HEK293 (cell line): ENCODE data around the gene KRT13.

Experiments used
- AEBP2 ChIP-seq: fragments of 450-650 bp; formaldehyde crosslinking; IDR thresholded peaks from 2 replicates; pipeline ENCODE4 v1.5.1; 2016; ENCODE audit warnings: missing biosample characterization, missing genetic modification characterization, borderline replicate concordance
- BCL11A ChIP-seq: fragments of 450-650 bp; formaldehyde crosslinking; IDR thresholded peaks from 2 replicates; pipeline ENCODE4 v1.5.1; 2016; ENCODE audit warnings: low read depth, missing biosample characterization, missing genetic modification characterization
- GLIS1 ChIP-seq: fragments of 450-650 bp; formaldehyde crosslinking; IDR thresholded peaks from 2 replicates; pipeline ENCODE4 v1.5.1; 2016; ENCODE audit warnings: missing biosample characterization, missing genetic modification characterization
- GLIS2 ChIP-seq: fragments of 450-650 bp; formaldehyde crosslinking; IDR thresholded peaks from 2 replicates; pipeline ENCODE4 v1.5.1; 2016; ENCODE audit warnings: missing biosample characterization, missing genetic modification characterization
- HIC1 ChIP-seq: fragments of 450-650 bp; formaldehyde crosslinking; IDR thresholded peaks from 2 replicates; pipeline ENCODE4 v1.5.1; 2016; ENCODE audit warnings: missing biosample characterization, missing genetic modification characterization
- HOXD13 ChIP-seq: sonication (generic); formaldehyde crosslinking; IDR thresholded peaks from 2 replicates; pipeline ENCODE4 v1.8.0; 2022; ENCODE audit warnings: missing genetic modification reagents, borderline replicate concordance
- IKZF3 ChIP-seq: fragments of 450-650 bp; IDR thresholded peaks from 2 replicates; pipeline ENCODE4 v1.5.0; 2018; ENCODE audit warnings: missing biosample characterization, mild to moderate bottlenecking, missing genetic modification characterization, moderate library complexity
- INSM2 ChIP-seq: fragments of 450-650 bp; formaldehyde crosslinking; IDR thresholded peaks from 2 replicates; pipeline ENCODE4 v1.5.1; 2016; ENCODE audit warnings: missing biosample characterization, missing genetic modification characterization
- KLF10 ChIP-seq: fragments of 450-650 bp; IDR thresholded peaks from 2 replicates; pipeline ENCODE4 v1.5.1; 2018; ENCODE audit warnings: missing biosample characterization, mild to moderate bottlenecking, missing genetic modification characterization
- KLF17 ChIP-seq: fragments of 450-650 bp; formaldehyde crosslinking; IDR thresholded peaks from 2 replicates; pipeline ENCODE4 v1.5.1; 2016; ENCODE audit warnings: missing biosample characterization, missing genetic modification characterization
- KLF7 ChIP-seq: fragments of 450-650 bp; formaldehyde crosslinking; IDR thresholded peaks from 2 replicates; pipeline ENCODE4 v1.5.1; 2016; ENCODE audit warnings: missing biosample characterization, missing genetic modification characterization, borderline replicate concordance
- OSR2 ChIP-seq: fragments of 450-650 bp; formaldehyde crosslinking; IDR thresholded peaks from 2 replicates; pipeline ENCODE4 v1.5.1; 2016; ENCODE audit warnings: missing biosample characterization, missing genetic modification characterization
- RBAK ChIP-seq: fragments of 450-650 bp; formaldehyde crosslinking; IDR thresholded peaks from 2 replicates; pipeline ENCODE4 v1.5.1; 2016; ENCODE audit warnings: missing biosample characterization, missing genetic modification characterization
- TSHZ1 ChIP-seq: fragments of 450-650 bp; formaldehyde crosslinking; IDR thresholded peaks from 2 replicates; pipeline ENCODE4 v1.5.1; 2016; ENCODE audit warnings: missing biosample characterization, missing genetic modification characterization, borderline replicate concordance
- YY2 ChIP-seq: fragments of 450-650 bp; formaldehyde crosslinking; IDR thresholded peaks from 2 replicates; pipeline ENCODE4 v1.5.1; 2016; ENCODE audit warnings: missing biosample characterization, missing genetic modification characterization
- ZBTB21 ChIP-seq: fragments of 450-650 bp; formaldehyde crosslinking; IDR thresholded peaks from 2 replicates; pipeline ENCODE4 v1.5.1; 2017; ENCODE audit warnings: missing biosample characterization, missing genetic modification characterization
- ZBTB48 ChIP-seq: fragments of 450-650 bp; formaldehyde crosslinking; IDR thresholded peaks from 2 replicates; pipeline ENCODE4 v1.5.1; 2016; ENCODE audit warnings: missing biosample characterization, missing genetic modification characterization
- ZBTB8A ChIP-seq: fragments of 450-650 bp; formaldehyde crosslinking; IDR thresholded peaks from 2 replicates; pipeline ENCODE4 v1.5.1; 2016; ENCODE audit warnings: missing biosample characterization, missing genetic modification characterization
- ZFP69B ChIP-seq: fragments of 450-650 bp; formaldehyde crosslinking; IDR thresholded peaks from 2 replicates; pipeline ENCODE4 v1.5.1; 2016; ENCODE audit warnings: missing biosample characterization, missing genetic modification characterization
- ZNF10 ChIP-seq: fragments of 450-650 bp; formaldehyde crosslinking; IDR thresholded peaks from 2 replicates; pipeline ENCODE4 v1.5.1; 2017; ENCODE audit warnings: missing biosample characterization, missing genetic modification characterization
- ZNF140 ChIP-seq: fragments of 450-650 bp; formaldehyde crosslinking; IDR thresholded peaks from 2 replicates; pipeline ENCODE4 v1.5.1; 2016; ENCODE audit warnings: missing biosample characterization, missing genetic modification characterization
- ZNF266 ChIP-seq: fragments of 450-650 bp; formaldehyde crosslinking; IDR thresholded peaks from 2 replicates; pipeline ENCODE4 v1.5.1; 2016; ENCODE audit warnings: missing biosample characterization, missing genetic modification characterization, low read depth
- ZNF335 ChIP-seq: fragments of 450-650 bp; formaldehyde crosslinking; conservative IDR thresholded peaks from 2 replicates; pipeline ENCODE4 v1.5.1; 2016; ENCODE audit warnings: missing biosample characterization, missing genetic modification characterization
- ZNF423 ChIP-seq: fragments of 450-650 bp; formaldehyde crosslinking; IDR thresholded peaks from 2 replicates; pipeline ENCODE4 v1.5.1; 2016; ENCODE audit warnings: missing biosample characterization, missing genetic modification characterization
- ZNF473 ChIP-seq: fragments of 450-650 bp; formaldehyde crosslinking; IDR thresholded peaks from 2 replicates; pipeline ENCODE4 v1.5.1; 2017; ENCODE audit warnings: missing biosample characterization, missing genetic modification characterization
- ZNF623 ChIP-seq: fragments of 450-650 bp; formaldehyde crosslinking; IDR thresholded peaks from 2 replicates; pipeline ENCODE4 v1.5.1; 2016; ENCODE audit warnings: missing biosample characterization, missing genetic modification characterization
- ZNF629 ChIP-seq: fragments of 450-650 bp; formaldehyde crosslinking; IDR thresholded peaks from 2 replicates; pipeline ENCODE4 v1.5.1; 2017; ENCODE audit warnings: missing biosample characterization, missing genetic modification characterization
- ZNF768 ChIP-seq: fragments of 450-650 bp; formaldehyde crosslinking; IDR thresholded peaks from 2 replicates; pipeline ENCODE4 v1.5.1; 2018; ENCODE audit warnings: missing biosample characterization, mild to moderate bottlenecking, missing genetic modification characterization
- ZNF777 ChIP-seq: fragments of 450-650 bp; formaldehyde crosslinking; IDR thresholded peaks from 2 replicates; pipeline ENCODE4 v1.5.1; 2017; ENCODE audit warnings: missing biosample characterization, missing genetic modification characterization, borderline replicate concordance
- ZNF785 ChIP-seq: fragments of 450-650 bp; formaldehyde crosslinking; IDR thresholded peaks from 2 replicates; pipeline ENCODE4 v1.5.1; 2016; ENCODE audit warnings: missing biosample characterization, missing genetic modification characterization
- ZSCAN30 ChIP-seq: fragments of 450-650 bp; IDR thresholded peaks from 2 replicates; pipeline ENCODE4 v1.5.1; 2018; ENCODE audit warnings: missing biosample characterization, mild to moderate bottlenecking, missing genetic modification characterization, moderate library complexity

KRT13 gene

GRCh38 chr17:41513168-41513547, 7.7 kb upstream of the KRT13 start (continued):
- TF ChIP-seq ZNF777 (tag by site-specific recombination) (no peak), ZBTB8A (tag by site-specific recombination) (no peak; the same call in 1 of the 2 replicates), ZSCAN30 (tag by site-specific recombination) (peak; percentile 62; the same call in 1 of the 2 replicates), ZNF266 (no peak), AEBP2 (tag by site-specific recombination) (no peak), BCL11A (peak; percentile 54; the same call in 1 of the 2 replicates), GLIS2 (tag by site-specific recombination) (peak; percentile 60), ZFP69B (tag by site-specific recombination) (peak; percentile 49; the same call in 1 of the 2 replicates), ZBTB48 (no peak), KLF10 (peak; percentile 80), HIC1 (tag by site-specific recombination) (no peak), ZNF473 (tag by site-specific recombination) (no peak), RBAK (tag by site-specific recombination) (no peak), OSR2 (tag by site-specific recombination) (peak; percentile 70; the same call in 1 of the 2 replicates), ZNF629 (tag by site-specific recombination) (peak; percentile 90), ZNF423 (peak; percentile 97), KLF17 (tag by site-specific recombination) (peak; percentile 96), INSM2 (tag by site-specific recombination) (no peak), ZBTB21 (tag by site-specific recombination) (no peak), YY2 (tag by site-specific recombination) (no peak), IKZF3 (tag by site-specific recombination) (peak; percentile 95), GLIS1 (tag by site-specific recombination) (peak; percentile 96), ZNF335 (peak; percentile 75), ZNF768 (tag by site-specific recombination) (no peak), HOXD13 (CRISPR knock-in tag) (0 out of 2 replicates have a peak, but pooled peaks have one; percentile 69), ZNF785 (tag by site-specific recombination) (no peak), TSHZ1 (peak; percentile 61; the same call in 1 of the 2 replicates), KLF7 (tag by site-specific recombination) (peak; percentile 74; the same call in 1 of the 2 replicates), ZNF10 (no peak; the same call in 1 of the 2 replicates), ZNF140 (tag by site-specific recombination) (no peak), ZNF623 (tag by site-specific recombination) (peak; percentile 8; the same call in 1 of the 2 replicates)
